ENCODE measurements around the gene TMEFF1.

DNA sequence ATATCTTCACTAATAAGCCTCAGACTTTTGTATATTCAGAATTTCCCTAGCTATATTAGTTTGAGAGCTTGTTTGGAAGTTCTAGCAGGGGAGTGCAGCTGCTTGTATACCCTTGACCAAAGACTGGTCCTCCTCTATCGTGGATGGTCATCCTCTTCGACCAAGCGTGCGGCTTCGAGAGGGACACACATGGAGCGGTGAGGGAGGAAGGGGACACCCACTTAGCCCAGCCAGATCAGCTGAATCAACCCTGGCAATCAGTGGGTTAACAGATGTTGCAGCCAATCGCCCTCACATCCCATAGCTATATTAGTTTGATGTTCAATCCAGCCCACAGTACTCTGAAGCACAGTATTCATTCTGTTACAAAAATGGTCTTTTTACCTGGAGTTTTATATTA, 108.1 kb downstream of the TMEFF1 start:
- TF ChIP-seq POLR2A (IDR thresholded peaks at IDR 0.05): no peak
- TF ChIP-seq, protein P1, sequence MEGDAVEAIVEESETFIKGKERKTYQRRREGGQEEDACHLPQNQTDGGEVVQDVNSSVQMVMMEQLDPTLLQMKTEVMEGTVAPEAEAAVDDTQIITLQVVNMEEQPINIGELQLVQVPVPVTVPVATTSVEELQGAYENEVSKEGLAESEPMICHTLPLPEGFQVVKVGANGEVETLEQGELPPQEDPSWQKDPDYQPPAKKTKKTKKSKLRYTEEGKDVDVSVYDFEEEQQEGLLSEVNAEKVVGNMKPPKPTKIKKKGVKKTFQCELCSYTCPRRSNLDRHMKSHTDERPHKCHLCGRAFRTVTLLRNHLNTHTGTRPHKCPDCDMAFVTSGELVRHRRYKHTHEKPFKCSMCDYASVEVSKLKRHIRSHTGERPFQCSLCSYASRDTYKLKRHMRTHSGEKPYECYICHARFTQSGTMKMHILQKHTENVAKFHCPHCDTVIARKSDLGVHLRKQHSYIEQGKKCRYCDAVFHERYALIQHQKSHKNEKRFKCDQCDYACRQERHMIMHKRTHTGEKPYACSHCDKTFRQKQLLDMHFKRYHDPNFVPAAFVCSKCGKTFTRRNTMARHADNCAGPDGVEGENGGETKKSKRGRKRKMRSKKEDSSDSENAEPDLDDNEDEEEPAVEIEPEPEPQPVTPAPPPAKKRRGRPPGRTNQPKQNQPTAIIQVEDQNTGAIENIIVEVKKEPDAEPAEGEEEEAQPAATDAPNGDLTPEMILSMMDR (IDR thresholded peaks at IDR 0.05): no peak

Data from right lobe of liver (tissue), 4 donors.